Common myeloid progenitor, CD34-positive (primary cell): ENCODE results near the gene STRN4.
A peak's percentile ranks its signal among the peaks of the same experiment; 100 is the strongest.

Source experiments
- CTCF ChIA-PET: fragments of 350-600 bp; sonication (Branson Sonifier 250); formaldehyde crosslinking; loops from one replicate; lab custom pipeline; 2021; ENCODE audit warnings: antibody characterized with exemption; lab: Charles Lee
- POLR2A ChIA-PET: fragments of 350-600 bp; sonication (Branson Sonifier 250); formaldehyde crosslinking; loops from one replicate; lab custom pipeline; 2021; ENCODE audit warnings: antibody characterized with exemption; lab: Charles Lee
- DNase-seq, 3 donors: peaks; one replicate each; pipeline versions ENCODE4 v3.0.0 to v3.0.0-alpha.2; 2013
- H3K27ac ChIP-seq, 2 experiments: 1 replicate in 1 of 2; 2 replicates in 1 of 2; pipeline ENCODE4 v1.7.0; 2013; ENCODE audit warnings: inconsistent platforms in 2 of 2, low read length in 2 of 2, mild to moderate bottlenecking in 2 of 2, low read depth in 1 of 2, moderate library complexity in 1 of 2; ENCODE audit not compliant: severe bottlenecking in 2 of 2, insufficient read depth in 1 of 2, poor library complexity in 1 of 2
- H3K27me3 ChIP-seq, 5 experiments: replicated peaks in 2 of 5; 1 replicate in 3 of 5; 2 replicates in 2 of 5; pipeline versions ENCODE4 v1.6.1 to v1.7.0; 2013; ENCODE audit warnings: low read length in 4 of 5, mild to moderate bottlenecking in 2 of 5, moderate library complexity in 2 of 5, inconsistent platforms in 1 of 5; ENCODE audit not compliant: insufficient read depth in 5 of 5, control insufficient read depth in 4 of 5
- H3K36me3 ChIP-seq, 4 experiments: 1 replicate in 2 of 4; 2 replicates in 2 of 4; pipeline versions ENCODE4 v1.6.1 to v1.7.0; 2013; ENCODE audit warnings: low read length in 3 of 4, control low read depth in 1 of 4, mild to moderate bottlenecking in 1 of 4; ENCODE audit not compliant: control insufficient read depth in 4 of 4, insufficient read depth in 4 of 4
- H3K4me1 ChIP-seq, 4 experiments: 1 replicate in 3 of 4; 2 replicates in 1 of 4; pipeline versions ENCODE4 v1.6.1 to v1.7.1; 2013; ENCODE audit warnings: low read length in 3 of 4, mild to moderate bottlenecking in 3 of 4, control low read depth in 1 of 4, inconsistent platforms in 1 of 4, moderate library complexity in 1 of 4; ENCODE audit not compliant: control insufficient read depth in 4 of 4, insufficient read depth in 4 of 4; ENCODE audit errors: control extremely low read depth in 1 of 4
- H3K4me3 ChIP-seq, 7 experiments: 1 replicate in 4 of 7; 2 replicates in 3 of 7; pipeline versions ENCODE4 v1.5.1 to v1.7.0; 2013; ENCODE audit warnings: mild to moderate bottlenecking in 7 of 7, low read length in 6 of 7, moderate library complexity in 6 of 7, inconsistent platforms in 2 of 7, low read depth in 2 of 7, control low read depth in 1 of 7; ENCODE audit not compliant: insufficient read depth in 4 of 7, control insufficient read depth in 1 of 7; ENCODE audit errors: extremely low read depth in 1 of 7
- H3K9me3 ChIP-seq, 5 experiments: 1 replicate in 4 of 5; 2 replicates in 1 of 5; pipeline versions ENCODE4 v1.6.1 to v1.7.1; 2013; ENCODE audit warnings: low read length in 4 of 5, mild to moderate bottlenecking in 2 of 5, inconsistent platforms in 1 of 5, low read depth in 1 of 5, moderate library complexity in 1 of 5; ENCODE audit not compliant: control insufficient read depth in 4 of 5, insufficient read depth in 2 of 5; ENCODE audit errors: control extremely low read depth in 1 of 5
- WGBS: methylation state at CpG from one replicate; pipeline ENCODE4 v1.1.5; 2013; ENCODE audit not compliant: insufficient coverage; 5-methylcytosine and 5-hydroxymethylcytosine counted together

STRN4 gene

DNA sequence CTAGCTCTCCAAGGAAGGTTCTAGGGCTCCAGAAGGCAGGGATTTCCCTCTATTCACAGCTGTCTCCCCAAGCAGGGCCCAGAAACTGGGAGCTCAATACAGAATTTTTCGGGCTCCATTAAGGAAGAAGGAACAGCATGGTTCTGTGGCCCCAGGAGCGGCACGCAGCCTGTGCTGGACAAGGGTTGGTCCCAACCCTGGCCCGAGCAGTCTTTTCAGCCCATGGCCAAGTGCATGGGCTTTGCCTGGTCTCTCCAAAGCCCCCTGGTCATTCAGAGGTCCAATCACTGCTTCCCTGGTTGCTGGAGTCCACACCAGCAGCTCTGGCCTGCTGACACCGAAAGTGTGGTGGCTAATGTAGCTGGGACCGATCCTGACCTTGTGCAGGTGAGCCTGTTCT, 22.8 kb downstream of the STRN4 start:
- 93% methylated on average over 6 of the region's 6 CpGs for WGBS
- Histone ChIP-seq H3K27me3 (no peaks in the 10 kb centered on the region), H3K9me3 (no peaks in the 10 kb centered on the region), H3K36me3 (peaks cover 2 to 95% (median 61%) of the 10 kb centered on the region in 4 experiments), H3K4me3 (peak overlapping the region in 2 of 7 experiments; percentile 11 to 19), H3K4me1 (peaks cover 4 to 65% (median 53%) of the 10 kb centered on the region in 4 experiments), H3K27ac (no peak overlapping the region)
- CTCF ChIA-PET: interaction anchor here (1.1 to 15.9 kb wide), 6 partner anchors 11 to 107 kb away, joined by 3 to 356 read pairs (median 3); partner anchors contain the start of gene PRKD2
- DNase-seq: no peak
- POLR2A ChIA-PET: interaction anchor here (0.5 to 1.2 kb wide), 3 partner anchors 9 to 124 kb away, joined by 3 to 5 read pairs (median 4); no protein-coding TSS in a partner anchor

DNA sequence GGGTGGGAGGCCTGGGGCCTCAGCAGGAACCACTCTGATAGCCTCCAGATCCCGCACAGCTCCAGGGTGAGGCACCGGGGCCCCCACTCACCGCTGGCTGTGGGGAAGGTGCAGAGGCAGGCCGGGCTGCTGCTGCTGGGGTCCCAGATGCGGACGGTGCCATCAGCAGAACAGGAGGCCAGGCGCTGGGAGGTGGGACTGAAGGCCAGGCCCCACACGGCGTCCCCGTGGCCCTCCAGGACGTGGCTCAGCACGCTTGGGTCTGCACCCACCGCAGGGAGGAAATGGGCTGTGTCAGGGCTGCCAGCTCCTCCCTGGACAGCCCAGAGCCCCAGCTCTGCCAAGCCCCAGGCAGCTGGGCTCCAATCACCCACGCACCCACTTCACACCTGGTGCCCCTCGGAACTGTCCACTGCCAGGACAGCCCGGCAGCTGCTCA, 23.2 kb downstream of the STRN4 start:
- DNase-seq: peak in 2 of 3 donors; percentile 51 to 61
- WGBS: 18% methylated on average over 15 of the region's 16 CpGs
- Histone ChIP-seq H3K27me3 (no peaks in the 10 kb centered on the region), H3K4me3 (peak overlapping the region in 3 of 7 experiments; percentile 1 to 18 (median 11)), H3K4me1 (peaks cover 6 to 65% (median 53%) of the 10 kb centered on the region in 4 experiments), H3K27ac (no peak overlapping the region), H3K9me3 (no peaks in the 10 kb centered on the region), H3K36me3 (peaks cover 2 to 92% (median 59%) of the 10 kb centered on the region in 4 experiments)
- POLR2A ChIA-PET: interaction anchor here (0.5 to 1.2 kb wide), 3 partner anchors 9 to 124 kb away, joined by 3 to 5 read pairs (median 4); no protein-coding TSS in a partner anchor
- CTCF ChIA-PET: interaction anchor here (0.6 to 15.9 kb wide), 6 partner anchors 11 to 106 kb away, joined by 3 to 356 read pairs (median 3); partner anchors contain the start of gene PRKD2

DNA sequence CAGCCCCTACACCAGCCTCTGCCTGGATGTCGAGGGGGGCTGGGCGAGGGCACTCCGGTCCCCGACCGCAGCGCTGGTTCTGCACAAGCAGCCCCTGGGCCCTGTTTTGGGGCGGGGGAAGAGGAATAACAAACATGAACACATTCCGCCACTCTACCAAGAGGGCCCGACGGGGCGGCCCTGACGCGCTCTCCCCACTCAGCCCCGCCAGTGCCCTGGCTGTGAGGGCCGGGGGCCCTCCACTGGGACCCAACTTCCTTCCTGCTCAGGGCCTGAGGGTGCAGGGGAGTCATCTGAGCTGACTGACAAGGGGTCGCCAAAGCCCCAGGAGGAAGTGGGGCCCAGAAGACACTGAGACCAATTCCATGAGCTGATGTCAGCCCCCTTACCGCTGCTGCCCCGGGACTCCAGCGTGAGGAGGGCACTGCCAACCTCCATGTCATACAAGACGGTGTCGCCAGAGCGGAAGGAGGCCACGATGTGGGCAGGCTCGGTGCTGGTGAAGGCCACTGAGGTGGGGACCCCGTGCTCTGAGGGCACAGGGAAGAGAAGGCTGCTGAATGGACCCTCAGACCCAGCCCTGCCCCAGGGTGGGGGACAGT, 23.7 kb downstream of the STRN4 start:
- Histone ChIP-seq H3K4me3 (peak overlapping the region in 4 of 7 experiments; percentile 1 to 18 (median 9)), H3K4me1 (peaks cover 9 to 65% (median 55%) of the 10 kb centered on the region in 4 experiments), H3K27me3 (no peaks in the 10 kb centered on the region), H3K36me3 (peaks cover 2 to 87% (median 57%) of the 10 kb centered on the region in 4 experiments), H3K9me3 (no peaks in the 10 kb centered on the region), H3K27ac (no peak overlapping the region)
- ChIA-PET POLR2A (interaction anchor here (0.9 to 1.2 kb wide), 2 partner anchors 8 to 10 kb away, joined by 4 to 5 read pairs; no protein-coding TSS in a partner anchor), CTCF (interaction anchor here (0.6 to 15.9 kb wide), 6 partner anchors 8 to 106 kb away, joined by 3 to 356 read pairs (median 3); partner anchors contain the start of gene PRKD2)
- 29% methylated on average over 14 of the region's 25 CpGs for WGBS
- DNase-seq: peak in 2 of 3 donors; percentile 44 to 46

DNA sequence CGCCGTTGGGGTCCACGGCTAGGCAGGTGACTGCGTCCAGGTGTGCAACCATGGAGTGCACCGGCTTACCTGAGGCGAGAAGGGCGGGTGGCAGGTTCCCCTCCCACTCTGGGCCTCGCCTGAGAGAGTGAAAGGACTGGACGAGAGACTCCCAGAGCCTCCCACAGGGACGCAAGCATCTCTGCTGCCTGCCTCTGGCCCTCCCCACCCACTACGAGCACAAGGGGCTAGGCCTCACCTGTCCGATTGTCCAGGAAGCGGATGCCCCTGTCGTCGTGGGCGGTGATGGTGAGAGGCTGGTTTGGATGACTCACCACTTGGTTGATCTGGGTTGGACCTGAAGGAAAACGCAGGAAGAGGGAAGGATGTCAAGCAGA, 24.3 kb downstream of the STRN4 start:
- no peak overlapping the region for H3K4me3 ChIP-seq
- ChIA-PET CTCF (interaction anchor here (1.2 to 15.9 kb wide), 2 partner anchors 9 to 13 kb away, joined by 3 to 356 read pairs; partner anchors contain the start of gene PRKD2), POLR2A (no interaction called here)
- H3K4me1 ChIP-seq: peaks cover 9 to 70% (median 58%) of the 10 kb centered on the region in 4 experiments
- H3K9me3 ChIP-seq: no peaks in the 10 kb centered on the region
- H3K27me3 ChIP-seq: no peaks in the 10 kb centered on the region
- H3K36me3 ChIP-seq: peaks cover 2 to 82% (median 52%) of the 10 kb centered on the region in 4 experiments
- DNase-seq: no peak
- H3K27ac ChIP-seq: no peak overlapping the region
- WGBS: 85% methylated on average over 16 of the region's 17 CpGs

DNA sequence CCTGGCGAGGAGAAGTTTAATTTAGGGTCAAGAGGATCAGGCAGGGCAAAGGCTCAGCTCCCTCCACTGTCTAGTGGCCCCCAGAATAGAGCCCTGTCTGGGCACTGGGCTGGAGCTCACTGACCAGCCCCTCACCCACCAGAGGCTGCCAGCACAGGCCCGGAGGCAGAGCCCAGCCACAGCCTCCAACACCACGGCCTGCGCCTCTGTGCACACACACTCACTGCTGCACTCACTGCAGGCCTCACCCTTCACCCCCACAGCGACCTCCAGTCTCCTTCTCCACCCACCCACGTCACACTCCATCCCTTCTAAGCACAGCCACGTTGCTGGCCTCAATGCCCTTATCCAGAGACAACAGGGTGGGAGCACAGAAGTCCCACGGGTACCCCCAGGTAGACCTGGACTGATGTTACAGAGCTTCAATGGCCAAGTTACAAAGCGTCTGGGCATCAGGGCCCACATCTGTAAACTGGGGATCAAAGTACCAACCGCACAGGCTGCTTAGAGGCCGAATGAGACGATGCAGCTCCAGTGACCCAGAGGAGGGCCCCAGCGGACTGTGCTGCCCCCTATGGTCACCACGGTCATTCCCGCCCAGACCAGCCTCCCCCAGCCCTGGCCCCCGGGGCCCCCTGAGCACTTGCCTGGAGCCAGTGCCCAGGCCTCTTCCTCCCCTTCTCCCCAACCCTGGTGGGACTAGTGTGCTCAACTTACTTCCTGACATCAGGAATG, 24.8 kb downstream of the STRN4 start:
- peaks cover 2 to 76% (median 47%) of the 10 kb centered on the region in 4 experiments for H3K36me3 ChIP-seq

DNA sequence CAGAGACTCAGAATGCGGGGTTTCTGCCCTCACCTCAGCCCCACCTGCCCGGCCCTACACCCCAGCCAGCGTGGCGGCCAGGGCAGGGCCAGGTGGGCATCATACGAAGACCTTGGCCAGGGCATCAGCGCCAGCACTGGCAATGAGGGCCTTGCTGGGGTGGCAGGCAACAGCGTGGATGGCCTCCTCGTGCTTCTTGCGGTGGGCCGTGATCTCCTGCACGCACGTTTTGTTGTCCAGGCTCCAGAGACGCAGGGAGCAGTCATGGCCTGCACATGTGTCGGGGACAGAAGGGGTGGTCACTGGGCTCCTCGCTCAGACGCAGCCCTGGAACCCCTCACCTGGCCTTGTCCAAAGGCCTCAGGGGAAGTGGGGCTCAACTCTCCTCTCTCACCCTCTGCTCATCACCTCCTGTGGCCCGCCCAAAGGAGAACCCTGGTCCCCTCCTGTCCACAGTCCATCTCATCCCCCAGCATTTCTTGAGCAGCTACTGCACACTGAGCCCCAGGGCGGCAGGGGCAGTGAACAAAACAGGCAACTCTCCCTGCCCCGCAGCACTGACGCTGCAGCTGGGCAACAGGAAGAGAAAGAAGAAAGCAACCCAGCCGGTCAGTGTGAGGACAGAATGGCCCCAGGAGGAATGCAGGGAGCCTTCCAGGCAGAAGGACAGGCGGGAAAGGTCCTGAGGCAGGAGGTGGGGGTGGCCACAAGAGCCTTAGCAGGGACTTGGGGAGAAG, 25.6 kb downstream of the STRN4 start:
- Histone ChIP-seq H3K27me3 (no peaks in the 10 kb centered on the region), H3K4me3 (no peak overlapping the region), H3K4me1 (peaks cover 9 to 80% (median 62%) of the 10 kb centered on the region in 4 experiments), H3K36me3 (peaks cover 2 to 69% (median 41%) of the 10 kb centered on the region in 4 experiments), H3K27ac (no peak overlapping the region), H3K9me3 (no peaks in the 10 kb centered on the region)
- ChIA-PET POLR2A (no interaction called here), CTCF (interaction anchor here (0.7 kb wide), 1 partner anchor 10 kb away, joined by 3 read pairs; no protein-coding TSS in a partner anchor)
- WGBS: 98% methylated on average over 18 of the region's 22 CpGs
- no peak for DNase-seq

More for the DNA sequence above, 24.8 kb downstream of the STRN4 start:
- H3K4me3 ChIP-seq: no peak overlapping the region
- H3K4me1 ChIP-seq: peaks cover 9 to 73% (median 58%) of the 10 kb centered on the region in 4 experiments
- CTCF ChIA-PET: interaction anchor here (0.7 to 1.2 kb wide), 2 partner anchors 9 kb away, joined by 3 read pairs; no protein-coding TSS in a partner anchor
- no peak overlapping the region for H3K27ac ChIP-seq
- 97% methylated on average over 15 of the region's 16 CpGs for WGBS
- DNase-seq: no peak
- POLR2A ChIA-PET: no interaction called here
- H3K27me3 ChIP-seq: no peaks in the 10 kb centered on the region
- no peaks in the 10 kb centered on the region for H3K9me3 ChIP-seq
